SK-N-SH treated with all-trans-retinoic acid at 6 μM for 48 hours (cell line): ENCODE measurements around the gene RPP30.

ENCODE experiments used
- ISL1 ChIP-seq: fragments of 250-450 bp; sonication (Bioruptor Pico); IDR thresholded peaks from 2 replicates; pipeline ENCODE4 v2.1.2; 2022; ENCODE audit warnings: mild to moderate bottlenecking, moderate library complexity
- TF ChIP-seq, protein P1 (sequence below): fragments of 250-450 bp; sonication (Bioruptor Pico); IDR thresholded peaks from 2 replicates; pipeline ENCODE4 v1.8.0; 2020; ENCODE audit warnings: mild to moderate bottlenecking, moderate library complexity, borderline replicate concordance
- TF ChIP-seq, protein P2 (sequence below): fragments of 250-450 bp; sonication (Bioruptor Pico); IDR thresholded peaks from 2 replicates; pipeline ENCODE4 v1.8.0; 2021; ENCODE audit warnings: low read depth, mild to moderate bottlenecking, moderate library complexity, borderline replicate concordance

DNA sequence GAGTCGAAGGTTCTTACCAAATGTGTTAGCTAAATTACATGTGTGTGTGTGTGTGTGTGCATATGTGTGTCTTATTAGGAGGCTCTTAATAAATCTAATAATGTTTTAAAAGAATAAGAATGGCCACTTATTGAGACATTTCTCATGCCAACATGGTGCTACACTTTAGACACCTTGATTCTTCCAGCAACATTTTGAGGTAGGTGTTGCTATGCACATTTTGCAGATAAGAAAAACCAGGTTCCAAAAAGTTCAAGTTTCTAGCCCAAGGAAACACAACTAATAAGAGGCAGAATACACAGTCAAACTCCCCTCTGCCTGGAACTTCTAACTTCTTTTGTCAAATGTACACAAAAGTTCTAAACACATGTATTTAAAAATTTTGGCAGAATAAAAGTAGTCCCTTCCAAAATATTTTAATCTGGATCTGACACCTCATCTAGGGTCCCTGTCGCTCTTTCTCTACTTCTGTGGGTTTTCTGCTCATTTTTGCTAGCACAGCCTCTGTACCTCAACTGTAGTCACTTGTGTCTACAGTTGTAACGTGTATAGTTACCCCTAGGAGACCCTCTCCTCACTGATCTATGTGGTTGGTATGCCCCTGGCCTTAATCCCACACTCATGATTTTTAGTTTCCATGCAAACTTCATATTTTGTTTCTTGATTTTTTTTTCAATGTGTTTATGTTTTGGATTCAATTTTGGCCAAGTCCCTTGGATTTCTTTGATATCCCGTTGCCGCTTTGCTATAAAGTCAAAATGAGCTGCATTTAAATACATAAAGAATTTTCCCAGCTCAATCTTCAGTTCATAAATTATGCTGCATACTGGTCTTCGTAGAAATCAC lies 44.8 kb downstream of the RPP30 start:
- no peak for TF ChIP-seq ISL1 (CRISPR knock-in tag)
- TF ChIP-seq, protein P1, sequence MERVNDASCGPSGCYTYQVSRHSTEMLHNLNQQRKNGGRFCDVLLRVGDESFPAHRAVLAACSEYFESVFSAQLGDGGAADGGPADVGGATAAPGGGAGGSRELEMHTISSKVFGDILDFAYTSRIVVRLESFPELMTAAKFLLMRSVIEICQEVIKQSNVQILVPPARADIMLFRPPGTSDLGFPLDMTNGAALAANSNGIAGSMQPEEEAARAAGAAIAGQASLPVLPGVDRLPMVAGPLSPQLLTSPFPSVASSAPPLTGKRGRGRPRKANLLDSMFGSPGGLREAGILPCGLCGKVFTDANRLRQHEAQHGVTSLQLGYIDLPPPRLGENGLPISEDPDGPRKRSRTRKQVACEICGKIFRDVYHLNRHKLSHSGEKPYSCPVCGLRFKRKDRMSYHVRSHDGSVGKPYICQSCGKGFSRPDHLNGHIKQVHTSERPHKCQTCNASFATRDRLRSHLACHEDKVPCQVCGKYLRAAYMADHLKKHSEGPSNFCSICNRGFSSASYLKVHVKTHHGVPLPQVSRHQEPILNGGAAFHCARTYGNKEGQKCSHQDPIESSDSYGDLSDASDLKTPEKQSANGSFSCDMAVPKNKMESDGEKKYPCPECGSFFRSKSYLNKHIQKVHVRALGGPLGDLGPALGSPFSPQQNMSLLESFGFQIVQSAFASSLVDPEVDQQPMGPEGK (CRISPR knock-in tag): no peak
- TF ChIP-seq, protein P2, sequence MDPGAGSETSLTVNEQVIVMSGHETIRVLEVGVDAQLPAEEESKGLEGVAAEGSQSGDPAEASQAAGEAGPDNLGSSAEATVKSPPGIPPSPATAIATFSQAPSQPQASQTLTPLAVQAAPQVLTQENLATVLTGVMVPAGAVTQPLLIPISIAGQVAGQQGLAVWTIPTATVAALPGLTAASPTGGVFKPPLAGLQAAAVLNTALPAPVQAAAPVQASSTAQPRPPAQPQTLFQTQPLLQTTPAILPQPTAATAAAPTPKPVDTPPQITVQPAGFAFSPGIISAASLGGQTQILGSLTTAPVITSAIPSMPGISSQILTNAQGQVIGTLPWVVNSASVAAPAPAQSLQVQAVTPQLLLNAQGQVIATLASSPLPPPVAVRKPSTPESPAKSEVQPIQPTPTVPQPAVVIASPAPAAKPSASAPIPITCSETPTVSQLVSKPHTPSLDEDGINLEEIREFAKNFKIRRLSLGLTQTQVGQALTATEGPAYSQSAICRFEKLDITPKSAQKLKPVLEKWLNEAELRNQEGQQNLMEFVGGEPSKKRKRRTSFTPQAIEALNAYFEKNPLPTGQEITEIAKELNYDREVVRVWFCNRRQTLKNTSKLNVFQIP (CRISPR knock-in tag): no peak
